Measurements from ENCODE around the gene GPD1L.

GRCh38 chr3:32197991-32198390 is 91.6 kb downstream of the GPD1L start:
- TF ChIP-seq EP300 (conservative IDR thresholded peaks at IDR 0.05; ENCODE audit: poor library complexity, severe bottlenecking) (no peak), CTCF (IDR thresholded peaks at IDR 0.05; ENCODE audit: poor library complexity, severe bottlenecking) (no peak)
